HUDEP-2 (cell line): ENCODE results near the gene CD247.
A peak's percentile ranks its signal among the peaks of the same experiment; 100 is the strongest.

Experiments used
- DNase-seq, 76 experiments: peaks; one replicate each; lab custom pipeline; 2025; ENCODE audit not compliant: unreplicated experiment in 76 of 76; lab: John Stamatoyannopoulos, UW

Gene CD247

DNA sequence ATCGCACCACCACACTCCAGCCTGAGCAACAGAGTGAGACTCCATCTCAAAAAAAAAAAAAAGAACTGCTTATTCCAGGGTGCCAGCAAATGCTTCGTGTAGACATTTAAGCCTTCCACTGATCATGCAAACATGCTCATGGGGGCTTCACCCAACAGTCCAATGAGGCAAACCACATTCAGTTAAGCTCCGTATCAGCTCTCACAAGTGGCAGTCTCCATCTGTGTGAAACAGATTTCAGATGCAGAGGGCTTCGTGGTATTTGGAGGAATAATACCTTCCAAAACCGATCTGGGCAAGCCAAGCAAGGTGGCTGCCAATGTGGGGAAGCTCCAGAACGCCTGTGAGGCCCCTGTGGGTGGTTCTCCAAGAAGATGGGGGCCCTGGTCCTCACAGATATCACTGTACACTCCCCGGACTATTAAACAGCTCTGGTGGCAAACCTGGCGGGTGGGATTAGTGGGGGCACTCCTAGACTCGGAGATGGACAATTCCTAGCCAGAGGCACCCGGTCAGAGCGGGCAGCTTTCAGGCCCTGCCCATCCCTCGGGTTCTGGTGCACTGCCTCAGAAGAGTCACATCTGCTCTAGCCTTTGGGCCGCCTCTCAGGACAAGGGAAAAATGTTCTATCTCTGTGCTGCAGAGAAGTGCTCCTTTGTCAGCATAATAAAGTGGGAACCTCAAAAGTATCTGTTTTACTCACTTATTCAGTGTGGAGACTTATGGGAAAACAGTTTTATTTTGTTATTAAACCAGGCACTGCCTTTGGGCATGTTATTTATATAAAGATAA is 25.1 kb upstream of the CD247 start:
- DNase-seq: no peak

DNA sequence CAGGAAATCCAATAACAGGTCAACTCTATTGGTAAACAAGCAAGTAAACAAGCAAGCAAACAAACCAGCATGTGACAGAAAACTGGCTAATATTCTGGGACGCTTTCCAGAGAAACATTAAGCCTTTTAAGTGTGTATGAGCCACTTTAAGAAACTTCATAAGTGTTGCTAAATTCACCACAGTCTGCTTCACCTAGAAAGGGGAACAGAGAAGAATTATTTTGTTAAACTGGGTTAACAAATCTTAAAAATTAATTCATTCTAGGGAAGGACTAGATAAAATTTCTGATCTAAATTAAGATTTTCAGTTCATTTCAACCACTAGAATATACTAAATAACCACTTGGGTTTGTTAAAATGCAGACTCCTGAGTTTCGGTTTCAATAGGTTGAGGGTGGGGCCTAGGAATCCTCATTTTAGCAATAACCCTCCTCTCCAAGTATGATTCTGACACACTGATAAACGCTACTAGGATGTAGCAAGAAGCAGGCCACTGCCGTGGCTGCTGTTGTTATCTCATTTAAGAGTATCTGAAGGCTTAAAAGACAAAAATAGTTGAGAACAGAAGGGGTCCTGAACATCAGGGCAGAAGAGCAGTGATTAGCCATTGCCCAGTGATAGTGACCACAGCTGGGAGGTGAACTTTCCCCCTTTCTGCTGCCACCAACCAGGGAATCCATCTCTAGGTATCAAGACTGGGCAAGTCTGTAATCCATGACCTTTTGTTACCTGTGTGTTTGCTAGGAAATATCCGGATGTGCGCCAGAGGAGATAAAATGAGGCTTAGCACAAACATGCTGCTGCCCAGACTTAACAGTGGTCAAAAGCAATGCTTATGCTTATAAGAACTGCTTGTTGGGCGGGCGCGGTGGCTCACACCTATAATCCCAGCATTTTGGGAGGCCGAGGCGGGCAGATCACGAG is 24.0 kb upstream of the CD247 start:
- DNase-seq: no peak

DNA sequence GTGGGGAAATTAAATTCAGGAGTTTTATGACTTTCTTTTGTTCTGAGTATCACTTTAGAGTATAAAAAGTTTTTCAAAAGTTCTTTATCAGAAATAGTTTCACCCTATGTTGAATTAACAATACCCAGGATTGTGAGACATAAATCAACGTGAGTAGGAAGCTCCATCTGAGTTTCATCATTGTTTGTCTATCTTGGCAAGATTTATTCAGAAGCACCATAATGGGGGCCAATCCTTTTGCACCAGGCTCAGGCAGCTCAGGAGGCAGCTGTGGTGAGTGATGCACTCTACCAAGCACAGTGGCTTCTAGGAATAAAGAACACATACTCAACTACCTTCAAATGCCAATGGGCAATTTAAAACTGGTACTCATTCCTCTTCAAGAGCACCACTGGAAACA is 23.3 kb upstream of the CD247 start:
- no peak for DNase-seq

DNA sequence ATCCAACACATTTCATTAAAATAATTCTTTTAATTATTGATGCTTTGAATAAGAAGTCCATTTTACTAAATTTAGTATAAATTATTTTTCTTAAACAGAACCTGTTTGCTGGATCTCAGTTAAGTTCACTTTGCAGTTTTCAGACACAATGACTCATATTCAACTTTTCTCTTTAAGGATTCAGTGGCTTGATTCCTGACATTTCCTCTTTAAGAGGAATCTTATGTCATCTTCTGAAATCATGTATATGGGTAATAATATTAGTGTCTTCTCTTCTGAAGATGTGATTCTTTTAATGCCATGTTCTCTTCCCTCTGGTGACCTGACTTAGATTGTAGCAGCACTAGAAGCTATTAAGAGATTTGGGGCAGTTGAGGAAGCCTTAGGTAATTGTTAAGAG is 22.7 kb upstream of the CD247 start:
- DNase-seq: no peak

DNA sequence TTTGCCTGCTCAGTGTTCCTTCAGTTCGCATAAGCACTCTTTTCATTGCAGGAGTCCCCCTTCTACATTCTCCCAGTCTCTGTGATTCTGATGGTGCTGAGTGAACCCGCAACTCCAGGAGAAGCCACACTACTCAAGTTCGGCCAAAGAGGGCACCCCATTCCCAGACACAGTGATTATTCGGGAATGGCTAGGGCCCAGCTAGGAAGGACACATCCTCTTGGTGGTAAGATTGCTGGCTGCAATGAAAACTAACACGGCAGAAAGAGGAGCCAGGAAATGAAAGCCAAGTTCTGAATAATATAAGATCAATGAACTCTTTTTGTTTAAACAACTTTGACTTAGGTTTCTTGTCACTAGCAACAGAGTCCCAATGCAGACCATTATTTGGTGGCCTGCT is 20.3 kb upstream of the CD247 start:
- no peak for DNase-seq

DNA sequence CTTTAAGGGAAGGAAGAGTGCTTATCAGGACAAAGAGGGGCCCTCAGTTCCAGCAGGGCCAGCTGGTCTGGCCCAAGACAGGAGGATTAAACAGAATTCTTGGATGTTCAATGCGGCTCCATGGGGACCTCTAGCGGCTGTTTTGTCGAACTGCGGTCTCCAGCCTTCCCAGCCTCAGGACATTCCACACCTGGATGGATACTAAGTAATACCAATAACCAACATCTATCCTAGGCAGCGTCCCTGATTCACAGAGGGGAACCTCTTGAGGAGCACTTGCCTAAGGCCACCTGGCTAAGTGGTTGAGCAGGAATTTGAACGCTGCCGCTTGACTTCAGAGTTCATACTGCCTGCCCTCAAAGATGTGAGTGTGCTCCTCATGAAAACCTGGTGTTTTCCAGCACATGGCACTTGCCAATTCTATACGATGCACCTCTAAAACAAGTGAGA is 15.5 kb upstream of the CD247 start:
- DNase-seq: peak in 39 of 76 experiments; percentile 4 to 63 (median 27)

DNA sequence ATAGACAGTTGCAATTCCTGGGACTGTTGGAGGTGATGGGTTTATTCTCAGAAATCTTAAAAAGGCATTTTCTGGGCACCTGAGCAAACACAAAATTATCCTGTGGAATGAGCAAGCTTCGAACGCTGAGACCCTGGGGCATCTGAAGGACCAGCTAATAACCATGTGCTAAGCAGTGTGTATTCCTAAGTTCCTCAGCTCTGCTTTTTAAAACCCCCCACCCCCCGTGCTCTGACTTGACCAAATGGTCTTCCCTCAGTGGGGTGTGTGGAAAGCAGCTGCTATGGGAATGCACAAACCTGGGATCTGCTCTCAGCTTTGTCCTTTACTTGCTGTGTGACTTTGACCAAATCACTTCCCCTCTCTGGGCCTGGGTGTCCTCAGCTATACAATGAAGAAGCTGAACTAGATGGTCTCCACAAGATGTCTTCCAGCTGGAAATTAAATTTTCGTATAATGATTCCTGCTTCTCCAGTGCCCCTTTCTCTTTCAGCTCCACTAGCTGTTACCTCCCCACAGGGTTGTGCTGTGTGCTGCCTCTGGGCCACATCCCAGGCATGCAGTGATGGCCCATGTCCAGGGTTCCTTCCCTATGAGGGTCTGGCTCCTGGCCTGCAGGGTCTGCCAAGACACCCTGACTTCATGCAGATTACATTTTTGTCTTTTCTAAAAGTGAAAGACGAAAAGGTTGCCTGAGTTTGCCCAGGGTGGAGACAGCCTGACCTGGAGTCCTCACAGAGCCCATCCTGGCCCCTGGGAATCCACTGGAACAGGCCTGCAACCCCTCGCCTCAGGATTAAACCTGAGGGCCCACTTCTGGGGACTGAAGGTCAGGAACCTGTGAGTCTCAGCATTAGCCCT is 14.9 kb upstream of the CD247 start:
- no peak for DNase-seq

DNA sequence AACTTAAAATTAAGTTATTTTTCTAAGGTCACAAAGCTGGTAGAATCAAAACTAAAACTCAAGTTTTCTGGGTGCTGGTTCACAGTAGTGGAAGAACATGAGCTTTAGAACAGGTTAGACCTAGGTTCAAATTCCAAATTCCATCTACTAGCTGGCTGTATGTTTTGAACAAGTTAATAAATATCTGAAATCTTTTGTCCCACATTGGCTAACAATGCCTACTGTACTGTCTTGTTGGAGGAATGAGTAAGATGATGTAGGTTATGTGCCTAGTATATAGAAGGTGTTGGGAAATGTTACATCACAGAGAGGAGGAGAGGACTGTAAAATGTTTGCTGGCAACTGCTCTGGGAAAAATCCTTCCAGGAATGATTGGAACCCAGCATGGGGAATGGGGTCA is 14.0 kb upstream of the CD247 start:
- DNase-seq: no peak

DNA sequence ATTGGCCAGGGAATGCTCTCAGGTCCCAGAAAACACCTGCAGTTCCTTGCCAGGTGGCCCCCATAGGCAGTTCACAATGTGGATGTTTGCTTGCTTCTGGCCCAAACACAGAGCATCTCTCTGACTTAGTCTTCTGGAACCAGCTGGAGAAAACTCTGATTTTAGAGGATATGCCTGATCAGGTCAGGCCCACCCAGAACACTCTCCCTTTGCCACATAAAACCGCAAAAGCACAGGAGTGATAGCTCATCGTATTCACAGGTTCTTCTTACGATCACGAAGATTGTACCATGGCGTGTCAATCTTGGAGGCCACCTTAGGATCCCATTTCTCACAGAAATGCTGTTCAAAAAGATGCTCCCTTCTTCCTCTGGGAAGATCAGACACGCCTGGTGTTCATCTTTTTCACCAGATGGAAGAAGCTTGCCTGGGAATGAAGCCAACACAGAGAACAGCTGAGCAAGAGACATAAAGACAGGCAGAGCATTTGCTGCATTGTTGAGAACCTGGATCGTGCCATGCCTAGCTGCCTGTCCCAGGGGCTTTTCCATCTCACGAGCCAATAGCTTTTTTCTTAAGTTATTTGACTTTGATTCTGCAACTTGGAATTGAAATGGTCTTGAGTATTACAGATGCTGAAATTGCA is 11.6 kb upstream of the CD247 start:
- DNase-seq: no peak

DNA sequence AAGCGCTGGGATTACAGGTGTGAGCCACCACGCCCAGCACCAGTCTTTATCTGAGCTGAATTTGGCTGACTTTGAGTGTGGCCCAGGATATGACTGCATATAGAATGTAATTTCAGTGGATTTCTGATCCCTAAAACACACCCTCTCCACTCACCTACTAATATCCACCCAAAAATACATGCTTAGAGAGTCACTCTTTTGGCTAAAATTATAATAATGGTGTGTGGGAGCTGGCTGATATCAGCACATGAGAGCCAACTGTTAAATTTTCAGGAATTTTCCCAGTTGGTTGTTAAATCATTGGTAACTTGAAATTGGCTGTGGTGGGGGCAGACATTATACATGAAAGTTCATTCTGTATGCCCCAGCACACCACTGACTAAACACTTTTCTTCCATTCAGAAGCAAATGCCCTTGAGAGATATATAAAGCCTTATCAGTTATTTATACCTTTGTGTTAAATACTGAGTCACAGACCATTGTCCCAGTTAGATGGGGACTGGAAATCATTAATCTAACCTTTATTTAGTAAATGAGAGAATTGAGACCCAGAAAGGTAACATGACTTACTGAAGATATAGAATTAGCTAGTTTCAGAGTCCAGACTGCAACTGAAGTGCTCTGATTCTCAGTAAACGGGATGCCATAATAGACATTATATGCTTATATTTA is 9.9 kb upstream of the CD247 start:
- DNase-seq: no peak

DNA sequence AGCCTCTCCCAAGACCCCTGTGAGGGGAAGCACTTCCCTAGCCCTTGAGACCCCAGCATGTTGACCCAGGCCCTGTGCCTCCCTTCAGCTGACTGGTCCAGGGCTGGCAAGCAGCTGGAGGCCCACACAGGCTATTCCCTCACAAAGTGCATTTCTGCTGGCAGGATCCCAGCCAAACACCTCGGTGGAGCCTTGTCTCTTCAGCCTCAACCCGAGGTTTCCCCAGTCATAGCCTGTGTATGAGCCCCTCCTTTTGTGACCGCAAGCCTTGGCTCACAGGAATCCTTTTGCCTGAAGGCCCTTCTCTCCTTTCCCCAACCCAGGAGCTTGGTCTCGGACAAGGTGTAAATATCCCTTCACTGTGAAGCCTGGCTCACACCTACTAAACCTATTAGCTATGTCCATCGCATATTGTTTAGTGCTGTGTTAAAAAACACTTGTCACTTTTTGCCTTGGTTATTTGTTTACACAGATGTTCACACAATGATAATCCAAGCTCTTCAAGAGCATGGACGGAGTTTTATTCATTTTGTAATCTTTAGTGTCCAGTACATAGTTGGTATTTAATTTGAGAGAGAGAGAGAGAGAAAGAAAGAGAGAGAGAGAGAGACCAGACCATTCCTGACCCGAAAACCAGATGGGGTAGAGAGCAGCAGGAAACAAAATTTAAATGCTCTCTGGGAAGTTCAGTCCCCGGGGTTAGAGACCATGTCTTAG is 8.5 kb upstream of the CD247 start:
- no peak for DNase-seq

DNA sequence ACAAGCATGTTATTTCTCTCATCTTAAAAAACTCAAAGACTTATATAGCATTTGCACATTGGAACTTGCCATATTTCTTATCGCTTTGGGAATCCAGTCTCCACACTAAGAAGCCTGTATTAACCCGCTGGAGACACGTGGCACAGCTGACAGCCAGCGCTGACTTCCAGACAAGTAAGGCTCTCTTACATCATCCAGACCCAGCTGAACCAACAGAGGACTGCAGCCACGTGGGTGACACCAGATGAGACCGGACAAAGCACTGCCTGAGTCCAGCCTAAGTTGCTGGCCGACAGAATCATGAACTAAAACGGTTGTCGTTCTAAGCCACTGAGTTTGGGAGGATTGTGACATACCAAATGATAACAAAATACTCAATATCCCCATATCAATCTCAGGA is 6.3 kb upstream of the CD247 start:
- no peak for DNase-seq

DNA sequence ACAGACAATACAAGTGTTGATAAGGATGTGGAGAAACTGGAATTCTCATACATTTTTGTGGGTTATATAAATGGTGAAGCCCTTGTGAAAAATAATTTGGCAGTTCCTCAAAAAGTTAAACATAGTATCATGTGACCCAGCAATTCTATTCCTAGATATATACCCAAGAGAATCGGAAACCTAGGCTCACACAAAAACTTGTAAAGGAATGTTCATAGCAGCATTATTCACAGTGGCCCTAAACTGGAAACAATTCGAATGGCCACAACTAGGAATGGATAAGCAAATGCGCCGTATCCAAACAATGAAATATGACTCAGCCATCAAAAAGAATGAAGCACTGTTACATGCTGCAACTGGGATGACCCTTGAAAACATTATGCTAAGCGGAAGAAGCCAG is 3.9 kb upstream of the CD247 start:
- DNase-seq: no peak

DNA sequence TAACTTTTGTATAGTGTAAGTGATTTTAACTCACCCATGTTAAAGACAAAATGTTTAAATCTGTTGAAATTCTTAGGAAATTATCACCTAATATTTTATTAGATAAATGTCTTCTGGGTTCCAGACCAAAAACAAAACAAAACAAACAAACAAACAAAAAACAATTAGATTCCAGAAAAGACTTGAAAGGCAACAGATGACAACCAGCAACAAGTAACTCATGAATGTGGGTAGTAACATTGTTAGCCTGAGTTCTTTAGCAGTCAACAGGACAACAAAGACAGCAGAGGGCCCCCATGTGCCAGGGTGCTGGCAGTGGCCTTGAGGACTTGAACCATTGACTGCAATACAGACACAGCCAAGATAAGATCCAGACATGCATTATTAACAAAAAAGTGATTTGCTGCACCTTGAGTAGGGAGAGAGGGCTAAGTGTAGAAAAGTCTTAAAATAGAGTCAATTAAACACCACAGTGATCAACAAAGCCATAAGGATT is 2.4 kb upstream of the CD247 start:
- peak in 27 of 76 experiments; percentile 2 to 39 (median 18) for DNase-seq

DNA sequence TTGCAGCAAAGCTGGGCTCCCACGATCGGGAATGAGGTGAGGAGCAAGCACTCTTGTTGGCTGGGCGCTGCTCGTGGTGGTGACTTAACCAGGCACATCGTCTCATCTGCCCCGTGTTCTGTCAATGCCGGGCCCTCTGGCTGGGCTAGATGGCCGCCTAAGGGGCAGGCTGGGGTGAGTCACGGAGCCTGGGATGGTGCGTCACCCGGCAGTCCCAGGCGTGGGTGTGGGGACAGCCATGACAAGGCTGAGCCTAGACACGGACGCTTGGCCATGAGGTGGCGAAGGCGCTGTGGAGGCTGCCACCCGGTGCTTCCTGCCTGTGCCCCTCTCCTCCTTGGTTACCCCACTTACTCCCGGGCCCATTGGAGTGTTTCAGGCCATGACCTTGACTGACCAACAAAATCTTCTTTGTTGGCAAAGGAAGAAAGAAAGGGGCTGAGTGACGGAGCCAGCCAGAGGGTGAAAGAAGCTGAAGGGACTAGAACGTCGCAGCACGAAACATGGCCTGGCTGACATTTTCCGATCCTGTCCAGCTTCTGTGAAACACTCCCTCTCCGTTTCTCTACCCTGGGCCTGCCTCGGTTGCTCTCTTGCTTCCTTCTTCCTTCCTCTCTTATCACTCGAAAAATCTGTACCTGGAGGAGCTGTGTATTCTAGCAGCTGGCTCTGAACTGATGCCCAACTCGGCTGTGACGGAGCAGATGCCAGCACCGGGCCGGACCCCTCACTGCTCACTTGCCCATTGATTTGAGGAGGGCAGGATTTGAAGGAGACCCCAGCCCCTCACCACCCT is 596 bp downstream of the CD247 start:
- peak in 2 of 76 experiments; percentile 9 to 26 for DNase-seq

DNA sequence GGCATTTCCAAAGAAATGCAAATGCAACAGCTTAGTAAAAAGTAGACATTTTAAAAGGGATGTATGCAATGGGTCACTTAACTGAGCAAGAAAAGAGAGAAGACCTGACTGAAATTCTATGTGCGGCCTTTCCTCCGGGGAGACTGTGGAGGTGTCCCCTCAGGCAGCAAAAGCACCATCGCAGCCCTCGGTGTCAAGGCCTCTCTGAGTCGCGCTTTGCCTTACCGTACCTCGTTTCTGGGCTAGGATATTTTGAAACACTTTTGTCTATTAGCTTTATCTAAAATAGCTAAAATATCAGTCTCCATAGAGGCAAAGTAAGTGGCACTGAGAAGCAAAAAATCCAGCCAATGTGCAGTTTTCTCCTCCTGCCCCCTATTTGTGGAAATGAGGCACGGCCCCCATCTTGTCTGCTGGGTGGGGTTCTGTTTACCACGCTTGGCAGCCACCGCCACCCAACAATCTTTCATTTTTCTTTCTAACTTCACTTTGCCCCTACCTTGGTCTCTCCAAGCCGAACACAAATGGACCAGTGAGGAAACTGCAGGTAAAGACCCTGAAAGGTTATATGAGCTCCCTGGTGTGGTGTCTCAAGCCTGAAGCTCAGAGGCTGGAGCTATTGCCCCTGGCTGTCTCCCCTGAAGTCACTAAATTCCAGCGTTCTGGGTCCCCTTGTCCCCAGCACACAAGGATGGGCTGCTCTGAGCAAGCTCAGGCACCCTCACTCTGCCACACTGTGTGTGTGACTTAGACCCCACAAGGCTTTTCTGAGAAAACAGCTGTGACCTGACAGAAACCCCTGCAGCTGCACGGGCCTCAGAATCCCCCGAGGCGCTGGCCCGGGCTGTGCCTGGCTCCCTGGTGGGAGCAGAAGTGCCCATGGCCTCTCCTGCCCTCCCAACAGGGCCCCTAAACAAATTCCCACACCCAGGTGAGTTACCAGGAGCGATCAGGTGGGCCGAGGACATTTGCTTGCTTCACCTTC is 1.6 kb downstream of the CD247 start:
- DNase-seq: no peak

DNA sequence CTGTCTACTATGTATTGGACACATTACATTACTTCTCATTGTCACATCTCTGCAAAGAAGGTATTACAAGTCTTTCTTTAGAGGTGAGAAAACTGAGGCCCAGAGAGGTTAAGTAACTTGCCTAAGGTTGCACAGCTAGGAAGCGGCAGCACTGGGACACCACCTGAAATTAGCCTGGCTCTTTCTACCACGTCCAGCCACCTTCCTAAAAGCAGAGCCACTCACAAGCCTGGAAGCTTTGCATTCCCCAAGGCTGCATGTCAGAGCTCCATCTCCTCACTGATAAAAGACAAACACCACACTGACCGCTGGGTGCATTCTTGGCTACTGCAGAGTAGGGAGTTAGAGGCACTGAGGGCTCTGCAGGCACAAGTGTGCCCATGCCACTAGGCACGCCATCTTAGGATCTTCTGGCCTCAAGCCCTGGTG is 2.4 kb downstream of the CD247 start:
- DNase-seq: no peak
